Left lung (tissue), 10 donors: ENCODE results near the gene UBASH3A. TPM values are rescaled to one million over a fixed set of nuclear protein-coding genes. Genes with fewer than 3 reads are reported as not detected.
A peak's percentile ranks its signal among the peaks of the same experiment; 100 is the strongest.

Experiments
- ATAC-seq: fragments of 200-7000 bp; cut with Tn5 transposase; one replicate; pipeline ENCODE4 v1.9.1; 2020; ENCODE audit warnings: moderate library complexity
- DNase-seq, 4 donors: peaks; one replicate each; pipeline ENCODE4 v3.0.0-alpha.2; 2013 to 2020
- H3K27ac ChIP-seq, 2 donors: fragments of 200-600 bp; sonication (generic) in 1 of 2; one replicate each; pipeline versions ENCODE4 v1.5.0 to v1.8.0; 2020 to 2021
- H3K27me3 ChIP-seq, 2 donors: fragments of 200-600 bp; sonication (generic) in 1 of 2; one replicate each; pipeline versions ENCODE4 v1.5.0 to v1.8.0; 2020 to 2021
- H3K36me3 ChIP-seq, 2 donors: fragments of 200-600 bp; sonication (generic) in 1 of 2; one replicate each; pipeline versions ENCODE4 v1.5.0 to v1.8.0; 2020 to 2021
- H3K4me1 ChIP-seq, 2 donors: fragments of 200-600 bp; one replicate each; pipeline ENCODE4 v1.8.0; 2021
- H3K4me3 ChIP-seq, 2 donors: fragments of 200-600 bp; sonication (generic) in 1 of 2; one replicate each; pipeline versions ENCODE4 v1.5.0 to v1.8.0; 2020 to 2021; ENCODE audit warnings: mild to moderate bottlenecking in 1 of 2
- H3K9me3 ChIP-seq, 2 donors: fragments of 200-600 bp; sonication (generic) in 1 of 2; one replicate each; pipeline versions ENCODE4 v1.5.0 to v1.8.0; 2020 to 2021
- intact Hi-C, 2 donors: fragments of 100-400 bp; cut with DNase I; formaldehyde crosslinking; loops; one replicate each; pipeline versions ENCODE4 v1.11.2 to v1.14.2; 2022
- polyA plus RNA-seq, 6 donors: library from polyadenylated mRNA; unstranded; fragments of 120-200 nt; gene quantifications; one replicate each; pipeline ENCODE4 v1.2.1, GENCODE V29; 2013; ENCODE audit not compliant: insufficient read length in 6 of 6
- total RNA-seq, 2 donors: library from RNA; stranded (reverse); fragmentation: NEBNext Ultra II Directional; extraction: Animal tissue kit (Norgen Biotek cat#: 25700); gene quantifications; one replicate each; pipeline ENCODE4 v1.2.1, GENCODE V29; 2021
- TF ChIP-seq, protein P1 (sequence below), 2 donors: fragments of 200-600 bp; sonication (generic) in 1 of 2; IDR thresholded peaks; one replicate each; pipeline versions ENCODE4 v1.5.0 to v1.8.0; 2021; ENCODE audit warnings: antibody characterized with exemption in 2 of 2
- donor health status: DM: no; HTN: yes; CAD: no.
- donor health status: DM: no; HTN: no; CAD: no.

UBASH3A gene
- total and polyA plus RNA-seq, 8 donors = 0.08 to 1.3 (median 0.24) TPM

GRCh38 chr21:42369821-42370220 lies 33.9 kb upstream of the UBASH3A start:
- H3K4me1 ChIP-seq = no peaks in the 10 kb centered on the region
- DNase-seq = peak in 1 of 4 donors; percentile 68
- peaks cover 0 to 14% of the 10 kb centered on the region in 2 donors for H3K27me3 ChIP-seq
- no peak overlapping the region for H3K27ac ChIP-seq
- no peaks in the 10 kb centered on the region for H3K9me3 ChIP-seq
- TF ChIP-seq, protein P1, sequence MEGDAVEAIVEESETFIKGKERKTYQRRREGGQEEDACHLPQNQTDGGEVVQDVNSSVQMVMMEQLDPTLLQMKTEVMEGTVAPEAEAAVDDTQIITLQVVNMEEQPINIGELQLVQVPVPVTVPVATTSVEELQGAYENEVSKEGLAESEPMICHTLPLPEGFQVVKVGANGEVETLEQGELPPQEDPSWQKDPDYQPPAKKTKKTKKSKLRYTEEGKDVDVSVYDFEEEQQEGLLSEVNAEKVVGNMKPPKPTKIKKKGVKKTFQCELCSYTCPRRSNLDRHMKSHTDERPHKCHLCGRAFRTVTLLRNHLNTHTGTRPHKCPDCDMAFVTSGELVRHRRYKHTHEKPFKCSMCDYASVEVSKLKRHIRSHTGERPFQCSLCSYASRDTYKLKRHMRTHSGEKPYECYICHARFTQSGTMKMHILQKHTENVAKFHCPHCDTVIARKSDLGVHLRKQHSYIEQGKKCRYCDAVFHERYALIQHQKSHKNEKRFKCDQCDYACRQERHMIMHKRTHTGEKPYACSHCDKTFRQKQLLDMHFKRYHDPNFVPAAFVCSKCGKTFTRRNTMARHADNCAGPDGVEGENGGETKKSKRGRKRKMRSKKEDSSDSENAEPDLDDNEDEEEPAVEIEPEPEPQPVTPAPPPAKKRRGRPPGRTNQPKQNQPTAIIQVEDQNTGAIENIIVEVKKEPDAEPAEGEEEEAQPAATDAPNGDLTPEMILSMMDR (IDR thresholded peaks at IDR 0.05) = no peak
- H3K36me3 ChIP-seq = no peaks in the 10 kb centered on the region
- no peak overlapping the region for H3K4me3 ChIP-seq
- no peak for ATAC-seq
- intact Hi-C loops = no loop called here

DNA sequence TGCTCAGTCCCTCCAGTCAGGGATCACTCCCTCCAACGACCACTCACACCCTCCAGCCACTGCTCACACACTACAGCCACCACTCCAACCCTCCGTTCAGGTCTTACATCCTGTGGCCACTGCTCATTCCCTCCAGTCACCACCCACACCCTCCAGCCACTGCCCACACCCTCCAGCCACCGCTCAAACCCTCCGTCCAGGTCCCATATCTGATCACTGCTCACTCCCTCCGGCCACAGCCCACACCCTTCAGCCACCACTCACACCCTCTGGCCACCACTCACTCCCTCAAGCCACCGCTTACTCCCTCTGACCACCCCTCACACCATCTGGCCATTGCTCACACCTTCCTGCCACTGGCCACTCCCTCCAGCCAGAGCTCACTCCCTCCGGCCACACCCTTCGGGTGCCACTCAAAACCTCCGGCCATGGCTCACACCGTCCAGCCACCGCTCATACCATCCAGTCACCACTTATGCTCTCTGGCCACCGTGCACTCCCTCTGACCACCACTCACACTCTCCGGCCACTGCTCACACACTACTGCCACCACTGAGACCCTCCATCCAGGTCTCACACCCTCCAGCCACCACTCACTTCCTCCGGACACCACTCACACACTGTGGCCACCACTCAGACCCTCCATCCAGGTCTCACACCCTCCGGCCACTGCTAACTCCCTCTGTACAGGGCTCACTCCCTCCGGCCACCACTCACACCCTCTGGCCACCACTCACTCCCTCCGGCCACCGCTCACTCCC lies 32.6 kb upstream of the UBASH3A start:
- intact Hi-C loops = no loop called here
- Histone ChIP-seq H3K4me3 (no peak overlapping the region), H3K27me3 (peaks cover 0 to 19% of the 10 kb centered on the region in 2 donors), H3K36me3 (no peaks in the 10 kb centered on the region), H3K27ac (no peak overlapping the region), H3K9me3 (no peaks in the 10 kb centered on the region), H3K4me1 (no peaks in the 10 kb centered on the region)
- no peak for ATAC-seq
- peak in 1 of 4 donors; percentile 47 for DNase-seq
- TF ChIP-seq, protein P1 (IDR thresholded peaks at IDR 0.05) = no peak

GRCh38 chr21:42373196-42373907 lies 30.4 kb upstream of the UBASH3A start:
- Histone ChIP-seq H3K36me3 (no peaks in the 10 kb centered on the region), H3K4me1 (no peaks in the 10 kb centered on the region), H3K27me3 (peaks cover 0 to 24% of the 10 kb centered on the region in 2 donors), H3K4me3 (no peak overlapping the region), H3K27ac (no peak overlapping the region), H3K9me3 (no peaks in the 10 kb centered on the region)
- DNase-seq (peak in 1 of 4 donors; percentile 63), ATAC-seq (no peak)
- intact Hi-C loops = no loop called here
- TF ChIP-seq, protein P1 (IDR thresholded peaks at IDR 0.05) = no peak

DNA sequence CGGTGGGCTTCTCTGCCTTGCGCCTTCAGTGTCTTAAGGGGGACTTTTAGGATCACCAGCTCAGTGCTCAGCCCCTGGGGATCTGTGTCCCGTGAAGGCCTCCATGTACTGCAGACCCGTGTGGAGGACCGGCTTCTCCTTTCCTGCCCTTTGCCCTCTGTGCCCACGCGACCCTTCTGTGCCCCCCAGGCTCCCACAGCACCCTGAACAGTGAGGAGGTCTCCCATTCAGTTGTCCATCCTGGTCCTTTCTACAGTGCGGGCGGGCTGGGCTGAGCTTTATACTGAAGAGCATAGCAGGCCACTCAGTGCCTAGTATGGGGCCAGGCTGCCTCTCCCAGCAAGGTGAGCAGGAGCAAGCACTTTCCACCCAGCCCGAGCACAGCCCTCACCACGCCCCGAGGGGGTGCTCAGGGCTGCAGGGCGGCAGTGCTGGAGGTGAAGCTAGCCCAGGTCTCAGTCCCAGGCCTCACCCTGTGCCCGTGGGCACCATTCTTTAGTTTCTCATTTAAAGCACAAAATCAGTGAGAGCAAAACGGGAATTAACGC lies 29.7 kb upstream of the UBASH3A start:
- Histone ChIP-seq H3K4me1 (no peaks in the 10 kb centered on the region), H3K27me3 (peaks cover 0 to 24% of the 10 kb centered on the region in 2 donors), H3K9me3 (no peaks in the 10 kb centered on the region), H3K4me3 (no peak overlapping the region), H3K27ac (no peak overlapping the region), H3K36me3 (no peaks in the 10 kb centered on the region)
- intact Hi-C loops = no loop called here
- DNase-seq (peak in 1 of 4 donors; percentile 55), ATAC-seq (no peak)
- TF ChIP-seq, protein P1 (IDR thresholded peaks at IDR 0.05) = no peak

GRCh38 chr21:42374457-42374856 lies 29.2 kb upstream of the UBASH3A start:
- intact Hi-C loops = no loop called here
- ATAC-seq = no peak

More at GRCh38 chr21:42374457-42374856, 29.2 kb upstream of the UBASH3A start:
- Histone ChIP-seq H3K9me3 (no peaks in the 10 kb centered on the region), H3K27me3 (peaks cover 0 to 24% of the 10 kb centered on the region in 2 donors), H3K4me1 (no peaks in the 10 kb centered on the region), H3K4me3 (no peak overlapping the region), H3K36me3 (no peaks in the 10 kb centered on the region), H3K27ac (no peak overlapping the region)
- TF ChIP-seq, protein P1 (IDR thresholded peaks at IDR 0.05) = no peak
- DNase-seq = no peak
